ENCODE measurements around the gene CGB5.

CGB5 gene

DNA sequence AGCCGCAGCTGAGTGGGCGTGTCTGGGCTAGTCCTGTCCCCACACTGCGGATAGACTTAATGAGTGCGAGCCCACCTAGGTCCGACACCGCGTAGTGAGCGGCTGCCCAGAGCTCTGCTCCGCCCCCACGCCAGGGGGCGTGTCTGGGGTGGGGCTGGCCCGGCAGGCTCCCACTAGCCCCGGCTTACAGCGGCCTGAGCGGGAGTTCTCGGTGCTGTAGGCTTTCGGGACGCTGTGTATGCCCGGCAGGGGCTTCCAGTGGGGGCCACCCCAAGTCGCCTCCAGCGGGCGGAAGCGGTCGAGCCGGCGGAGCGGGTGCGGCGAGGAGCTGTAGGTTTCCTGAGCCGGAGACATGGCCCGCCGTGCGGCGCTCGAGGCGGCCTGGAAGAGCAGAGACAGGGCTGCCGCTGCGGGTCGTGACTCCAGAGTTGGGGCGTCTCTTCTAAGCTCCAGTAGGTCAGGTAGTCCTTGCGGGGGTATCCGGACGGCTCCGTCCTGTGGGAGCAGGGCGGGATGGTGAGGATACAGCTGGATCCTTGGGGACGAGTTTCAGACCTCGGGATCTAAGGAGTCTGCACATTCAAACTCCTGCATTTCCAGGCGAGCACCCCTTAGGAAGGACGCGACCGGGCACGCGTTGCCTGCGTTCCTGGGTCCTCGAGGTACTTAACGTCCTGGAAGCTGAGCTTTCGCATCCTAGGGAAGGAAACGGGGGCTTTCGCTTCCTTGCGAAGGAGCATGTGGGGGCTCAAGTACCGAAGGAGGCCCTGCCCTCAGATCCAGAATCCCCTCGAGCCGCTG is 12.7 kb downstream of the CGB5 start (continued):
- TF ChIP-seq, protein P1, sequence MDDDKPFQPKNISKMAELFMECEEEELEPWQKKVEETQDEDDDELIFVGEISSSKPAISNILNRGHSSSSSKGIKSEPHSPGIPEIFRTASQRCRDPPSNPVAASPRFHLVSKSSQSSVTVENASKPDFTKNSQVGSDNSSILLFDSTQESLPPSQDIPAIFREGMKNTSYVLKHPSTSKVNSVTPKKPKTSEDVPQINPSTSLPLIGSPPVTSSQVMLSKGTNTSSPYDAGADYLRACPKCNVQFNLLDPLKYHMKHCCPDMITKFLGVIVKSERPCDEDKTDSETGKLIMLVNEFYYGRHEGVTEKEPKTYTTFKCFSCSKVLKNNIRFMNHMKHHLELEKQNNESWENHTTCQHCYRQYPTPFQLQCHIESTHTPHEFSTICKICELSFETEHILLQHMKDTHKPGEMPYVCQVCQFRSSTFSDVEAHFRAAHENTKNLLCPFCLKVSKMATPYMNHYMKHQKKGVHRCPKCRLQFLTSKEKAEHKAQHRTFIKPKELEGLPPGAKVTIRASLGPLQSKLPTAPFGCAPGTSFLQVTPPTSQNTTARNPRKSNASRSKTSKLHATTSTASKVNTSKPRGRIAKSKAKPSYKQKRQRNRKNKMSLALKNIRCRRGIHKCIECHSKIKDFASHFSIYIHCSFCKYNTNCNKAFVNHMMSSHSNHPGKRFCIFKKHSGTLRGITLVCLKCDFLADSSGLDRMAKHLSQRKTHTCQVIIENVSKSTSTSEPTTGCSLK (tag by site-specific recombination; IDR thresholded peaks at IDR 0.05), result no peak
- no peak for TF ChIP-seq ZNF239 (tag by site-specific recombination; IDR thresholded peaks at IDR 0.05)
- no peak for TF ChIP-seq ZNF530 (tag by site-specific recombination; IDR thresholded peaks at IDR 0.05; ENCODE audit: low read depth)
- TF ChIP-seq ZNF707 (tag by site-specific recombination; IDR thresholded peaks at IDR 0.05), result no peak
- TF ChIP-seq WT1 (tag by site-specific recombination; IDR thresholded peaks at IDR 0.05), result no peak
- TF ChIP-seq ZNF837 (tag by site-specific recombination; IDR thresholded peaks at IDR 0.05), result no peak
- TF ChIP-seq HOXC10 (CRISPR knock-in tag; IDR thresholded peaks at IDR 0.05), result no peak
- TF ChIP-seq ZNF560 (tag by site-specific recombination; IDR thresholded peaks at IDR 0.05; ENCODE audit: borderline replicate concordance), result no peak
- no peak for TF ChIP-seq MZF1 (tag by site-specific recombination; IDR thresholded peaks at IDR 0.05; ENCODE audit: borderline replicate concordance)
- TF ChIP-seq ZNF621 (tag by site-specific recombination; IDR thresholded peaks at IDR 0.05), result no peak
- TF ChIP-seq ZNF600 (tag by site-specific recombination; IDR thresholded peaks at IDR 0.05), result 0 out of 2 replicates have a peak, but pooled peaks have one; percentile 25
- no peak for TF ChIP-seq ZNF654 (tag by site-specific recombination; IDR thresholded peaks at IDR 0.05; ENCODE audit: low read depth)
- TF ChIP-seq, protein P2, sequence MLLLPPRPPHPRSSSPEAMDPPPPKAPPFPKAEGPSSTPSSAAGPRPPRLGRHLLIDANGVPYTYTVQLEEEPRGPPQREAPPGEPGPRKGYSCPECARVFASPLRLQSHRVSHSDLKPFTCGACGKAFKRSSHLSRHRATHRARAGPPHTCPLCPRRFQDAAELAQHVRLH (tag by site-specific recombination; IDR thresholded peaks at IDR 0.05), result no peak
- TF ChIP-seq ZNF558 (tag by site-specific recombination; IDR thresholded peaks at IDR 0.05), result no peak
- TF ChIP-seq, protein P3, sequence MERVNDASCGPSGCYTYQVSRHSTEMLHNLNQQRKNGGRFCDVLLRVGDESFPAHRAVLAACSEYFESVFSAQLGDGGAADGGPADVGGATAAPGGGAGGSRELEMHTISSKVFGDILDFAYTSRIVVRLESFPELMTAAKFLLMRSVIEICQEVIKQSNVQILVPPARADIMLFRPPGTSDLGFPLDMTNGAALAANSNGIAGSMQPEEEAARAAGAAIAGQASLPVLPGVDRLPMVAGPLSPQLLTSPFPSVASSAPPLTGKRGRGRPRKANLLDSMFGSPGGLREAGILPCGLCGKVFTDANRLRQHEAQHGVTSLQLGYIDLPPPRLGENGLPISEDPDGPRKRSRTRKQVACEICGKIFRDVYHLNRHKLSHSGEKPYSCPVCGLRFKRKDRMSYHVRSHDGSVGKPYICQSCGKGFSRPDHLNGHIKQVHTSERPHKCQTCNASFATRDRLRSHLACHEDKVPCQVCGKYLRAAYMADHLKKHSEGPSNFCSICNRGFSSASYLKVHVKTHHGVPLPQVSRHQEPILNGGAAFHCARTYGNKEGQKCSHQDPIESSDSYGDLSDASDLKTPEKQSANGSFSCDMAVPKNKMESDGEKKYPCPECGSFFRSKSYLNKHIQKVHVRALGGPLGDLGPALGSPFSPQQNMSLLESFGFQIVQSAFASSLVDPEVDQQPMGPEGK (tag by site-specific recombination; IDR thresholded peaks at IDR 0.05), result peak; percentile 92
- peak; percentile 96 for TF ChIP-seq GLIS2 (tag by site-specific recombination; IDR thresholded peaks at IDR 0.05)
- TF ChIP-seq IKZF3 (tag by site-specific recombination; IDR thresholded peaks at IDR 0.05), result no peak
- peak; percentile 81; the same call in 1 of the 2 replicates for TF ChIP-seq ZNF610 (tag by site-specific recombination; IDR thresholded peaks at IDR 0.05; ENCODE audit: borderline replicate concordance)
- TF ChIP-seq, protein P4, sequence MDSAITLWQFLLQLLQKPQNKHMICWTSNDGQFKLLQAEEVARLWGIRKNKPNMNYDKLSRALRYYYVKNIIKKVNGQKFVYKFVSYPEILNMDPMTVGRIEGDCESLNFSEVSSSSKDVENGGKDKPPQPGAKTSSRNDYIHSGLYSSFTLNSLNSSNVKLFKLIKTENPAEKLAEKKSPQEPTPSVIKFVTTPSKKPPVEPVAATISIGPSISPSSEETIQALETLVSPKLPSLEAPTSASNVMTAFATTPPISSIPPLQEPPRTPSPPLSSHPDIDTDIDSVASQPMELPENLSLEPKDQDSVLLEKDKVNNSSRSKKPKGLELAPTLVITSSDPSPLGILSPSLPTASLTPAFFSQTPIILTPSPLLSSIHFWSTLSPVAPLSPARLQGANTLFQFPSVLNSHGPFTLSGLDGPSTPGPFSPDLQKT (IDR thresholded peaks at IDR 0.05; ENCODE audit: borderline replicate concordance, low read depth, low read length), result no peak
- TF ChIP-seq ZNF473 (tag by site-specific recombination; IDR thresholded peaks at IDR 0.05), result no peak
- TF ChIP-seq ZNF404 (tag by site-specific recombination; IDR thresholded peaks at IDR 0.05), result no peak
- TF ChIP-seq, protein P5, sequence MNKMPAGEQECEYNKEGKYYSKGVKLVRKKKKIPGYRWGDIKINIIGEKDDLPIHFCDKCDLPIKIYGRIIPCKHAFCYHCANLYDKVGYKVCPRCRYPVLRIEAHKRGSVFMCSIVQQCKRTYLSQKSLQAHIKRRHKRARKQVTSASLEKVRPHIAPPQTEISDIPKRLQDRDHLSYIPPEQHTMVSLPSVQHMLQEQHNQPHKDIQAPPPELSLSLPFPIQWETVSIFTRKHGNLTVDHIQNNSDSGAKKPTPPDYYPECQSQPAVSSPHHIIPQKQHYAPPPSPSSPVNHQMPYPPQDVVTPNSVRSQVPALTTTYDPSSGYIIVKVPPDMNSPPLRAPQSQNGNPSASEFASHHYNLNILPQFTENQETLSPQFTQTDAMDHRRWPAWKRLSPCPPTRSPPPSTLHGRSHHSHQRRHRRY (tag by site-specific recombination; IDR thresholded peaks at IDR 0.05), result no peak
- no peak for TF ChIP-seq ZNF426 (tag by site-specific recombination; IDR thresholded peaks at IDR 0.05)
- TF ChIP-seq ZNF549 (tag by site-specific recombination; IDR thresholded peaks at IDR 0.05), result no peak
- TF ChIP-seq YY1 (tag by site-specific recombination; IDR thresholded peaks at IDR 0.05), result no peak
- no peak for TF ChIP-seq OVOL3 (tag by site-specific recombination; IDR thresholded peaks at IDR 0.05)
- no peak for TF ChIP-seq ZNF626 (tag by site-specific recombination; IDR thresholded peaks at IDR 0.05)
- no peak for TF ChIP-seq ZNF2 (tag by site-specific recombination; IDR thresholded peaks at IDR 0.05)
- TF ChIP-seq, protein P6, sequence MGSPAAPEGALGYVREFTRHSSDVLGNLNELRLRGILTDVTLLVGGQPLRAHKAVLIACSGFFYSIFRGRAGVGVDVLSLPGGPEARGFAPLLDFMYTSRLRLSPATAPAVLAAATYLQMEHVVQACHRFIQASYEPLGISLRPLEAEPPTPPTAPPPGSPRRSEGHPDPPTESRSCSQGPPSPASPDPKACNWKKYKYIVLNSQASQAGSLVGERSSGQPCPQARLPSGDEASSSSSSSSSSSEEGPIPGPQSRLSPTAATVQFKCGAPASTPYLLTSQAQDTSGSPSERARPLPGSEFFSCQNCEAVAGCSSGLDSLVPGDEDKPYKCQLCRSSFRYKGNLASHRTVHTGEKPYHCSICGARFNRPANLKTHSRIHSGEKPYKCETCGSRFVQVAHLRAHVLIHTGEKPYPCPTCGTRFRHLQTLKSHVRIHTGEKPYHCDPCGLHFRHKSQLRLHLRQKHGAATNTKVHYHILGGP (tag by site-specific recombination; IDR thresholded peaks at IDR 0.05), result no peak
- no peak for TF ChIP-seq REPIN1 (tag by site-specific recombination; IDR thresholded peaks at IDR 0.05; ENCODE audit: low read depth)
- no peak for TF ChIP-seq BCL11B (tag by site-specific recombination; IDR thresholded peaks at IDR 0.05; ENCODE audit: low read depth)
- no peak for TF ChIP-seq ZBTB7A (tag by site-specific recombination; IDR thresholded peaks at IDR 0.05; ENCODE audit: low read depth)
